DMS53 treated with DMSO at 0.1 percent for 48 hours (cell line): ENCODE measurements around the gene TRIM38.
A peak's percentile ranks its signal among the peaks of the same experiment; 100 is the strongest.
"Not testable (repeated sequence)": the region's sequence is repeated elsewhere in the genome, so short reads cannot be mapped to it uniquely, and the experiment has no call there.

ENCODE experiments used
- DNase-seq: peaks from one replicate; lab custom pipeline; 2025; ENCODE audit not compliant: unreplicated experiment; lab: John Stamatoyannopoulos, UW

Gene TRIM38

GRCh38 chr6:26006086-26006939 lies 43.7 kb downstream of the TRIM38 start:
- DNase-seq = peak; percentile 69

- DNase-seq = not testable (repeated sequence)
These were observed 44.3 kb downstream of the TRIM38 start for GRCh38 chr6:26006940-26007305.

GRCh38 chr6:26008470-26008869 lies 45.9 kb downstream of the TRIM38 start:
- DNase-seq = no peak

GRCh38 chr6:26009817-26010216 lies 47.2 kb downstream of the TRIM38 start:
- DNase-seq = no peak

DNA sequence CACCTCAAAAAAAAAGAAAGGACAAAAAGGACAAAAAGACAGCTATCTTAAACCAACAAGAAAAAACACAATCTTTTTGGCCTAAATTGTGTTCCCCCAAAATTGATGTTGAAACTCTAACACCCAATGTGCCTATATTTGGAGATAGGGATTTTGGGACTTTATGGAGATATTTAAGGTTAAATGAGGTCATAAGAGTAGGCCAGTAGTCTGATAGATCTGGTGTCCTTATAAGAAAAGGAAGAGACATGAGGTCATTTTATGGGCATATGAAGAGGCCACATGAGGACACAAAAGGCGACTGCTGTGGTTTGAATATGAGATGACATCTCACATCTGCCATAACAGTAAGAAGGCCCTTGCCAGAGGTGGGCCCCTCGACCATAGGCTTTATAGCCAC lies 49.5 kb downstream of the TRIM38 start:
- no peak for DNase-seq

GRCh38 chr6:26014386-26014785 lies 51.8 kb downstream of the TRIM38 start:
- not testable (repeated sequence) for DNase-seq

GRCh38 chr6:26016245-26016962 lies 53.8 kb downstream of the TRIM38 start:
- DNase-seq = no peak

DNA sequence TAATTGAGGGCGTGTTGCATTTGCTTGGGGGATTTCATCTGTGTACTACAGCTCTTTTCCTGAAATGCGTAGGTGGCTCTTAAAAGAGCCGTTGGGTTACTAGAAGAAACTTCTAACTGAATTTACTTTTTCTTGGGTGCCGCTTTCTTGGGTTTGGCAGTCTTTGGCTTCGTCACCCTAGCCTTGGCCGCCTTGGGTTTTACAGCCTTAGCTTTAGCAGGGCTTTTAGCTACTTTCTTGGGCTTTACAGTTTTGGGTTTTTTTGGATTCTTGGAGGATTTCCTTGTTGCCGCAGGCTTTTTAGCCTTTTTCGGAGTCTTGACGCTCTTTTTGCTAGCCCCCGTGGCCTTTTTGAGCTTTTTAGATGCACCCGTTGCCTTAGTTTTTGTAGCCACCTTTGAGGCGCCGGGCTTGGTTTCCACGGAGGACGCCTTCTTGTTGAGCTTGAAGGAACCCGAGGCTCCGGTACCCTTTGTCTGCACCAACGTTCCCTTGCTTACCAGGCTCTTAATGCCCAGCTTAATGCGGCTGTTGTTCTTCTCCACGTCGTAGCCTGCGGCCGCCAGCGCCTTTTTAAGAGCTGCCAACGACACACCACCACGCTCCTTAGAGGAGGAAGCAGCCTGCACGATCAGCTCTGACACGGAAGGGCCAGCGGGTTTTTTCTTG lies 54.5 kb downstream of the TRIM38 start:
- DNase-seq = no peak

DNA sequence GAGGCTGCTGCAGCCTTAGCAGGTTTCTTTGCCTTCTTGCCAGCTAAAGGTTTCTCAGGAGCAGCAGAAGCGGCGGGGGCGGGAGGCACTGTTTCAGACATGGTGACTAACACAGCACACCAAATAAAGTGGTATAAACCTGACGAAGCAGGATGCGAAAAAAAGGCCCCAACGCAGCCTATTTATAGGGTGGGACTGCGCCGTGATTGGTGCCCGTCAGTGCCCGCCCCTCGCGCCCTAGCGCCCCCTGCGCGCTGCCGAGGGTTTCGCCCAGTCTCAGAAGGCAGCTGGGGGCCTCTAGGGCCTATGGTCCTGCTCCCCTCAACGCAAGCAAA lies 55.0 kb downstream of the TRIM38 start:
- no peak for DNase-seq

- peak; percentile 73 for DNase-seq
These were observed 56.7 kb downstream of the TRIM38 start for GRCh38 chr6:26019261-26019830.

DNA sequence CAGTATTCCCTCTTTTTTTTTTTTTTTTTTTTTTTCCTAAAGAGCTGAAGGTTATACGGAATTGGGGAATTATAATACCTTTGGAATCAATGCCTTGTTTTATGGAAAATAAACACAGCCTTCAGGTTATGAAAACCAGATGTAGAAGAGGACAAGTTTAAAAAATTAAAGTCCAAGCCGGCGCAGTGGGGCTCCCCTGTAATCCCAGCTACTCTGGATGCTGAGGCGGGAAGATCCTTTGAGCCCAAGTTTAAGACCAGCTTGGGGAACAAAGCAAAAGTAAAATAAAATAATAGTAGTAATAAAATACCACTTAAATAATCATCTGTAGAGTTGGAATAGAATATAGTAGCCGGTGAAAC lies 57.3 kb downstream of the TRIM38 start:
- no peak for DNase-seq

- DNase-seq = peak; percentile 90
These were observed 57.9 kb downstream of the TRIM38 start for GRCh38 chr6:26020329-26021000.

- DNase-seq = peak; percentile 78
These were observed 58.4 kb downstream of the TRIM38 start for GRCh38 chr6:26021001-26021349.

DNA sequence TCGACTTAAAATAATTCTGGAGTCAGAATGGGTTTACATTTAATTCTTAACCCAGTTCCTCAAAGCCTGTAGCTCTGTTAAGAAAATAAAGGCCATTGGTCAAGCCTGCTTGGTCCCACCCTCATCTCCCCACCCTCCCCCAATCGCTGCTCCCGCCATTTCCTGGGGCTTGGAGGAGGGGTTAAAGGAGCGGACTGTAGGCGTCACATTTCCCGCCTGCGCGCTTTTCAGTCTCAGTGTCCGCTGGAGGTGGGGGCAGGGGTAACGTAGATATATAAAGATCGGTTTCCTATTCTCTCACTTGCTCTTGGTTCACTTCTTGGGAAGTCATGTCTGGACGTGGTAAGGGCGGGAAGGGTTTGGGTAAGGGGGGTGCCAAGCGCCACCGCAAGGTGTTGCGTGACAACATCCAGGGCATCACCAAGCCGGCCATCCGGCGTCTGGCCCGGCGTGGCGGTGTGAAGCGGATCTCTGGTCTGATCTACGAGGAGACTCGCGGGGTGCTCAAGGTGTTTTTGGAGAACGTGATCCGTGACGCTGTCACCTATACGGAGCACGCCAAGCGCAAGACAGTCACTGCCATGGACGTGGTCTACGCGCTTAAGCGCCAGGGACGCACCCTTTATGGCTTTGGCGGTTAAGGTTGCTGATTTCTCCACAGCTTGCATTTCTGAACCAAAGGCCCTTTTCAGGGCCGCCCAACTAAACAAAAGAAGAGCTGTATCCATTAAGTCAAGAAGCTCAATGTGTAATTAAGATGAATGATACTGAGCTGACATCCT lies 58.9 kb downstream of the TRIM38 start:
- DNase-seq = peak; percentile 93

DNA sequence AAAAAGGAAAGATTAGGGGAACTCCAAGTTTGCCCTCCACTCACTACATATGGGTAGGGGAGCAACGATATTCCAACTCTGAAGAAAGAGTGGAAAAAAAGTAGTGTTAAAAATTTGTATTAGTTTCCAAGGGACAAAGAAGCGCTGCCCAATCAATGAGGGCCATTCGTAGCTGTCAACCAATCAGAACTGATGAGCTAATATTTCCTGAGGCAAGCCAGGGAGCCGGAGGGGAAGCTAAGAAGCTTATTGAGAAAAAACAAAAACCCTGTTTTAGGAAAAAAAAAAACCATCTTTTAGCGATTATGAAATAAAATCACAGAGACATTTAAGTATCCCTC lies 59.5 kb downstream of the TRIM38 start:
- peak; percentile 82 for DNase-seq

- no peak for DNase-seq
These were observed 60.1 kb downstream of the TRIM38 start for GRCh38 chr6:26022737-26023136.

GRCh38 chr6:26024651-26025046 lies 62.0 kb downstream of the TRIM38 start:
- DNase-seq = no peak

GRCh38 chr6:26025047-26025893 lies 62.7 kb downstream of the TRIM38 start:
- peak; percentile 43 for DNase-seq
